ENCODE data around the gene SLU7. TPM values are rescaled to one million over a fixed set of nuclear protein-coding genes. Genes with fewer than 3 reads are reported as not detected.

The SLU7 gene
- total RNA-seq, 1 donor = 75.6 TPM

GRCh38 chr5:160376416-160376815, 42.5 kb downstream of the SLU7 start:
- H3K79me2 ChIP-seq (ENCODE audit: insufficient read depth, low read length) = no peaks in the 10 kb centered on the region
- H3K27ac ChIP-seq (ENCODE audit: low read depth, low read length) = no peak overlapping the region
- H2AFZ ChIP-seq (ENCODE audit: low read length) = no peak overlapping the region
- no peak overlapping the region for H3K4me3 ChIP-seq (ENCODE audit: insufficient read depth, low read length)
- DNase-seq (ENCODE audit: insufficient read length, low spot score, missing footprints) = no peak
- no peaks in the 10 kb centered on the region for H4K20me1 ChIP-seq (ENCODE audit: insufficient read depth, low read length)
- H3K4me2 ChIP-seq (ENCODE audit: insufficient read depth, low read length) = no peak overlapping the region
- peaks cover 4% of the 10 kb centered on the region for H3K27me3 ChIP-seq (ENCODE audit: insufficient read depth, low read length)
- no peaks in the 10 kb centered on the region for H3K9me3 ChIP-seq (ENCODE audit: low read depth, low read length)
- no peaks in the 10 kb centered on the region for H3K4me1 ChIP-seq (ENCODE audit: insufficient read depth, low read length)
- no peaks in the 10 kb centered on the region for H3K36me3 ChIP-seq (ENCODE audit: insufficient read depth, low read length)
- no peak for TF ChIP-seq CTCF (IDR thresholded peaks at IDR 0.05; ENCODE audit: extremely low read depth, low read depth, low read length)

- Histone ChIP-seq H3K9me3 (ENCODE audit: low read depth, low read length) (no peaks in the 10 kb centered on the region), H3K4me3 (ENCODE audit: insufficient read depth, low read length) (no peak overlapping the region), H3K79me2 (ENCODE audit: insufficient read depth, low read length) (no peaks in the 10 kb centered on the region), H3K4me2 (ENCODE audit: insufficient read depth, low read length) (no peak overlapping the region), H3K27me3 (ENCODE audit: insufficient read depth, low read length) (peaks cover 7% of the 10 kb centered on the region), H3K4me1 (ENCODE audit: insufficient read depth, low read length) (no peaks in the 10 kb centered on the region), H4K20me1 (ENCODE audit: insufficient read depth, low read length) (no peaks in the 10 kb centered on the region), H3K36me3 (ENCODE audit: insufficient read depth, low read length) (no peaks in the 10 kb centered on the region), H2AFZ (ENCODE audit: low read length) (no peak overlapping the region), H3K27ac (ENCODE audit: low read depth, low read length) (no peak overlapping the region)
- DNase-seq (ENCODE audit: insufficient read length, low spot score, missing footprints) = no peak
- no peak for TF ChIP-seq CTCF (IDR thresholded peaks at IDR 0.05; ENCODE audit: extremely low read depth, low read depth, low read length)
Observed at GRCh38 chr5:160375701-160376100, 43.2 kb downstream of the SLU7 start.

- DNase-seq (ENCODE audit: insufficient read length, low spot score, missing footprints) = no peak
- H3K9me3 ChIP-seq (ENCODE audit: low read depth, low read length) = no peaks in the 10 kb centered on the region
- TF ChIP-seq CTCF (IDR thresholded peaks at IDR 0.05; ENCODE audit: extremely low read depth, low read depth, low read length) = no peak
- no peak overlapping the region for H3K27ac ChIP-seq (ENCODE audit: low read depth, low read length)
- no peak overlapping the region for H3K4me2 ChIP-seq (ENCODE audit: insufficient read depth, low read length)
- no peaks in the 10 kb centered on the region for H3K4me1 ChIP-seq (ENCODE audit: insufficient read depth, low read length)
- no peaks in the 10 kb centered on the region for H4K20me1 ChIP-seq (ENCODE audit: insufficient read depth, low read length)
- H3K79me2 ChIP-seq (ENCODE audit: insufficient read depth, low read length) = no peaks in the 10 kb centered on the region
- H3K4me3 ChIP-seq (ENCODE audit: insufficient read depth, low read length) = no peak overlapping the region
- H2AFZ ChIP-seq (ENCODE audit: low read length) = no peak overlapping the region
- peaks cover 8% of the 10 kb centered on the region for H3K27me3 ChIP-seq (ENCODE audit: insufficient read depth, low read length)
- no peaks in the 10 kb centered on the region for H3K36me3 ChIP-seq (ENCODE audit: insufficient read depth, low read length)
Observed at GRCh38 chr5:160375166-160375565, 43.7 kb downstream of the SLU7 start.

GRCh38 chr5:160371294-160371693, 47.6 kb downstream of the SLU7 start:
- H3K4me1 ChIP-seq (ENCODE audit: insufficient read depth, low read length) = no peaks in the 10 kb centered on the region
- peaks cover 8% of the 10 kb centered on the region for H3K27me3 ChIP-seq (ENCODE audit: insufficient read depth, low read length)
- H3K9me3 ChIP-seq (ENCODE audit: low read depth, low read length) = no peaks in the 10 kb centered on the region
- no peak for TF ChIP-seq CTCF (IDR thresholded peaks at IDR 0.05; ENCODE audit: extremely low read depth, low read depth, low read length)
- H3K27ac ChIP-seq (ENCODE audit: low read depth, low read length) = no peak overlapping the region
- no peaks in the 10 kb centered on the region for H4K20me1 ChIP-seq (ENCODE audit: insufficient read depth, low read length)
- no peak overlapping the region for H3K4me2 ChIP-seq (ENCODE audit: insufficient read depth, low read length)
- H3K36me3 ChIP-seq (ENCODE audit: insufficient read depth, low read length) = no peaks in the 10 kb centered on the region
- H3K79me2 ChIP-seq (ENCODE audit: insufficient read depth, low read length) = no peaks in the 10 kb centered on the region
- no peak for DNase-seq (ENCODE audit: insufficient read length, low spot score, missing footprints)
- no peak overlapping the region for H3K4me3 ChIP-seq (ENCODE audit: insufficient read depth, low read length)
- H2AFZ ChIP-seq (ENCODE audit: low read length) = no peak overlapping the region
